IMR-90 (cell line): ENCODE results near the gene PKDCC.

Source experiments
- BHLHE40 ChIP-seq: fragments of 150-350 bp; IDR thresholded peaks from 2 replicates; pipeline ENCODE4 v1.6.1; 2016; ENCODE audit warnings: mild to moderate bottlenecking, low read depth, low read length
- CEBPB ChIP-seq: IDR thresholded peaks from 2 replicates; pipeline ENCODE4 v1.6.1; 2012; ENCODE audit warnings: low read depth, low read length, improper control_type of control experiment
- FOS ChIP-seq: fragments of 150-350 bp; IDR thresholded peaks from 2 replicates; pipeline ENCODE4 v1.6.1; 2016; ENCODE audit warnings: low read depth, low read length
- MAFK ChIP-seq: IDR thresholded peaks from 2 replicates; pipeline ENCODE4 v1.6.1; 2012; ENCODE audit warnings: low read depth, low read length, improper control_type of control experiment
- MAZ ChIP-seq: IDR thresholded peaks from 2 replicates; pipeline ENCODE4 v1.6.1; 2012; ENCODE audit warnings: low read depth, mild to moderate bottlenecking, low read length, improper control_type of control experiment, moderate library complexity, borderline replicate concordance
- MXI1 ChIP-seq: IDR thresholded peaks from 2 replicates; pipeline ENCODE4 v1.6.1; 2012; ENCODE audit warnings: low read depth, mild to moderate bottlenecking, low read length, moderate library complexity, borderline replicate concordance
- POLR2A ChIP-seq: IDR thresholded peaks from 2 replicates; pipeline ENCODE4 v1.6.1; 2012; ENCODE audit warnings: mild to moderate bottlenecking, low read depth, low read length
- RAD21 ChIP-seq: IDR thresholded peaks from 2 replicates; pipeline ENCODE4 v1.6.1; 2012; ENCODE audit warnings: low read length, improper control_type of control experiment
- RCOR1 ChIP-seq: IDR thresholded peaks from 2 replicates; pipeline ENCODE4 v1.6.1; 2012; ENCODE audit warnings: mild to moderate bottlenecking, low read length, improper control_type of control experiment; ENCODE audit not compliant: insufficient replicate concordance
- RFX5 ChIP-seq: IDR thresholded peaks from 2 replicates; pipeline ENCODE4 v1.8.0; 2012; ENCODE audit warnings: low read depth, mild to moderate bottlenecking, low read length, moderate library complexity
- TF ChIP-seq, protein P1 (sequence below): conservative IDR thresholded peaks from 2 replicates; pipeline ENCODE4 v1.5.1; 2012; ENCODE audit warnings: mild to moderate bottlenecking, low read depth, low read length, improper control_type of control experiment
- TF ChIP-seq, protein P2 (sequence below): fragments of 150-350 bp; IDR thresholded peaks from 2 replicates; pipeline ENCODE4 v1.6.1; 2017; ENCODE audit warnings: mild to moderate bottlenecking, antibody characterized with exemption, low read length, low read depth
- TF ChIP-seq, protein P3 (sequence below): fragments of 150-350 bp; IDR thresholded peaks from 2 replicates; pipeline ENCODE4 v1.6.1; 2016; ENCODE audit warnings: low read depth, mild to moderate bottlenecking, low read length, moderate library complexity, borderline replicate concordance

DNA sequence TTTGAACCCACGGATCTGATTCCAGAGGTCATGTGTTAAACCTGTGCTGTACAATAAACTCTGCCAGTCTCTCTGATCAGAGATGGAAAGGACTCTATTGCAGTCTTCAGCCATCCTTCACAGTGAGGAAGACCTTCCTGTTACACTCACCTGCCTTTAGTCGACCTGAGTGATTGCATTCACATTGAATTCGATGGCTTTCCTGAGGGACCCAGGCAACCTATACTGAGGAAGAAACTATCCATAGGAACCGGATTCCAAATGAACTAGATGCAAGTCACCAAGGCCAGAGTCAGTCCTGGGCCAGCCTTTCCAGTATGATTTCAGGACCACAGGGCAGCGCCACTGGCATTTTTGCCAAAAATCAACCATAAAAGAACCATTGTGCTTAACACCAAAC is 56.8 kb downstream of the PKDCC start:
- TF ChIP-seq, protein P1, sequence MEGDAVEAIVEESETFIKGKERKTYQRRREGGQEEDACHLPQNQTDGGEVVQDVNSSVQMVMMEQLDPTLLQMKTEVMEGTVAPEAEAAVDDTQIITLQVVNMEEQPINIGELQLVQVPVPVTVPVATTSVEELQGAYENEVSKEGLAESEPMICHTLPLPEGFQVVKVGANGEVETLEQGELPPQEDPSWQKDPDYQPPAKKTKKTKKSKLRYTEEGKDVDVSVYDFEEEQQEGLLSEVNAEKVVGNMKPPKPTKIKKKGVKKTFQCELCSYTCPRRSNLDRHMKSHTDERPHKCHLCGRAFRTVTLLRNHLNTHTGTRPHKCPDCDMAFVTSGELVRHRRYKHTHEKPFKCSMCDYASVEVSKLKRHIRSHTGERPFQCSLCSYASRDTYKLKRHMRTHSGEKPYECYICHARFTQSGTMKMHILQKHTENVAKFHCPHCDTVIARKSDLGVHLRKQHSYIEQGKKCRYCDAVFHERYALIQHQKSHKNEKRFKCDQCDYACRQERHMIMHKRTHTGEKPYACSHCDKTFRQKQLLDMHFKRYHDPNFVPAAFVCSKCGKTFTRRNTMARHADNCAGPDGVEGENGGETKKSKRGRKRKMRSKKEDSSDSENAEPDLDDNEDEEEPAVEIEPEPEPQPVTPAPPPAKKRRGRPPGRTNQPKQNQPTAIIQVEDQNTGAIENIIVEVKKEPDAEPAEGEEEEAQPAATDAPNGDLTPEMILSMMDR = no peak
- TF ChIP-seq RAD21 (no peak), POLR2A (no peak), FOS (no peak), CEBPB (no peak), MAFK (no peak), RFX5 (no peak), RCOR1 (no peak), MXI1 (no peak), BHLHE40 (no peak), MAZ (no peak)
- TF ChIP-seq, protein P2, sequence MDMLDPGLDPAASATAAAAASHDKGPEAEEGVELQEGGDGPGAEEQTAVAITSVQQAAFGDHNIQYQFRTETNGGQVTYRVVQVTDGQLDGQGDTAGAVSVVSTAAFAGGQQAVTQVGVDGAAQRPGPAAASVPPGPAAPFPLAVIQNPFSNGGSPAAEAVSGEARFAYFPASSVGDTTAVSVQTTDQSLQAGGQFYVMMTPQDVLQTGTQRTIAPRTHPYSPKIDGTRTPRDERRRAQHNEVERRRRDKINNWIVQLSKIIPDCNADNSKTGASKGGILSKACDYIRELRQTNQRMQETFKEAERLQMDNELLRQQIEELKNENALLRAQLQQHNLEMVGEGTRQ = no peak
- TF ChIP-seq, protein P3, sequence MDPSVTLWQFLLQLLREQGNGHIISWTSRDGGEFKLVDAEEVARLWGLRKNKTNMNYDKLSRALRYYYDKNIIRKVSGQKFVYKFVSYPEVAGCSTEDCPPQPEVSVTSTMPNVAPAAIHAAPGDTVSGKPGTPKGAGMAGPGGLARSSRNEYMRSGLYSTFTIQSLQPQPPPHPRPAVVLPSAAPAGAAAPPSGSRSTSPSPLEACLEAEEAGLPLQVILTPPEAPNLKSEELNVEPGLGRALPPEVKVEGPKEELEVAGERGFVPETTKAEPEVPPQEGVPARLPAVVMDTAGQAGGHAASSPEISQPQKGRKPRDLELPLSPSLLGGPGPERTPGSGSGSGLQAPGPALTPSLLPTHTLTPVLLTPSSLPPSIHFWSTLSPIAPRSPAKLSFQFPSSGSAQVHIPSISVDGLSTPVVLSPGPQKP = no peak
